Calu3 (cell line): ENCODE results near the gene EXOC2. TPM values are rescaled to one million over a fixed set of nuclear protein-coding genes. Genes with fewer than 3 reads are reported as not detected.

ENCODE experiments used
- BruUV-seq: library from RNA; stranded (reverse); fragments of 400-500 nt; replicated peaks from 2 replicates; lab custom pipeline; 2021; lab: Mats Ljungman, UMichigan
- CTCF ChIA-PET: fragments of 300-600 bp; sonication (Branson Sonifier 250); formaldehyde crosslinking; loops from one replicate; lab custom pipeline; 2022; ENCODE audit warnings: antibody characterized with exemption; lab: Charles Lee
- DNase-seq: peaks from one replicate; pipeline ENCODE4 v3.0.0; 2022
- H3K27ac Mint-ChIP-seq: one replicate; pipeline ENCODE4 v1.8.0; 2022; ENCODE audit warnings: mixed read lengths; ENCODE audit not compliant: unreplicated experiment
- H3K27me3 Mint-ChIP-seq: one replicate; pipeline ENCODE4 v1.8.0; 2022; ENCODE audit warnings: mixed read lengths; ENCODE audit not compliant: unreplicated experiment
- H3K36me3 Mint-ChIP-seq: one replicate; pipeline ENCODE4 v1.8.0; 2022; ENCODE audit warnings: mild to moderate bottlenecking, moderate library complexity, mixed read lengths; ENCODE audit not compliant: insufficient read depth, unreplicated experiment
- H3K4me1 Mint-ChIP-seq: one replicate; pipeline ENCODE4 v1.8.0; 2022; ENCODE audit warnings: mild to moderate bottlenecking, low read depth, mixed read lengths; ENCODE audit not compliant: unreplicated experiment
- H3K4me3 Mint-ChIP-seq: one replicate; pipeline ENCODE4 v1.8.0; 2022; ENCODE audit warnings: mild to moderate bottlenecking, low read depth, moderate library complexity, mixed read lengths; ENCODE audit not compliant: unreplicated experiment
- H3K9me3 Mint-ChIP-seq: one replicate; pipeline ENCODE4 v1.8.0; 2022; ENCODE audit warnings: low read depth, mixed read lengths; ENCODE audit not compliant: unreplicated experiment
- CTCF ChIP-seq: fragments of 200-600 bp; IDR thresholded peaks from one replicate; pipeline ENCODE4 v1.8.0; 2022; ENCODE audit warnings: antibody characterized with exemption; ENCODE audit not compliant: unreplicated experiment
- intact Hi-C: fragments of 100-400 bp; cut with micrococcal nuclease; formaldehyde crosslinking; loops from one replicate; pipeline ENCODE4 v1.10.0; 2022; ENCODE audit not compliant: unreplicated experiment
- total RNA-seq: library from RNA; stranded (reverse); gene quantifications from 2 replicates; pipeline ENCODE4 v1.2.3, GENCODE V29; 2022

Gene EXOC2
- total RNA-seq, 1 experiment from 2014 or later = 13.2 TPM

DNA sequence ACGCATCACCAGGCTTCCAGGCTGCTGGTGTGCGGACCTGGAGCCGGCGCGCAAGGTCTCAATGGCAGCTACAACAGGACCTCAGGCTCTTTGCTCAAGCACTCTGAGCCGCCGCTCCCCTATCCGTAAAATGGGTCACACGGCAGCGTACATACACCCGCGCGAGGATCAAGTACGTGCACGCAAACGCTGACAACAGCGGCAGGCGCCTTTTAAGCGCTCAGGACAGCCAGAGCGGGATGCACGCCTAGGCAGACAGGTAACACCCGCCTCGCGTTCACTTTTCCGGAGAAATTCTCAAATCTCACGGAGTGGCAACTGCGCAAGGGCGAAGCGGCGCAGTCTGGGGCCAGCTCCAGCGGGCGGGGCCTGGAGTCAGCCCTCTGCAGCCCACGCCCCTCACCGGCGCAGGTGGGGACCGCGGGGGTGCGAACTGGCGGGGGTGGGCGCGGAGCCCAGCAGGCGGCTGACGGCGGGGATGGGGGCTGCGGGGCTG is 535 bp downstream of the EXOC2 start:
- no TSS peak for BruUV-seq

DNA sequence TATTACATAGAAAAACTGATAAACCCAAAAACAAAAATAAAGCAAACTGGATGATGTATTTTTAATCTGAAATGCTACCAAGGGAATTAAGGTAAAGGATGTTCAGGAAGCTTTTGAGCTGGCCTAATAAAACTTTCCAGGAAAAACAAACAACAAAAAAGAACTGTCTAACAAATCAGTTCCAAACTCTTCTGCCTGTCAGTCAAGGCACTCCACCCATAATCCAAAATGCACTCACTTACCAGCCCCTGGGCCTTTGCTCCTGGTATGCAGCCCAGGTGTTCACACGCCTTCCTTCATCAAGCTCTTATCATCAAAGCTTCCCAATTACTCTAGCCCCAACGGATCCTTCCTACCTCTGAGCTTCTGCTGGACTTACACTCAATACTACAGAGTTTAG is 3.7 kb downstream of the EXOC2 start:
- Mint-ChIP-seq H3K4me1 (peaks cover 21% of the 10 kb centered on the region), H3K27ac (no peak overlapping the region), H3K27me3 (no peaks in the 10 kb centered on the region), H3K9me3 (no peaks in the 10 kb centered on the region), H3K36me3 (peaks cover 14% of the 10 kb centered on the region), H3K4me3 (no peak overlapping the region)
- no peak for DNase-seq
- no peak for TF ChIP-seq CTCF
- intact Hi-C loops = no loop called here
- no TSS peak for BruUV-seq
- CTCF ChIA-PET = no interaction called here

More for the DNA sequence above, 535 bp downstream of the EXOC2 start:
- peak; percentile 47 for DNase-seq
- Mint-ChIP-seq H3K9me3 (no peaks in the 10 kb centered on the region), H3K27ac (no peak overlapping the region), H3K4me3 (peak overlapping the region; percentile 90), H3K27me3 (peaks cover 18% of the 10 kb centered on the region), H3K36me3 (peaks cover 14% of the 10 kb centered on the region), H3K4me1 (peaks cover 21% of the 10 kb centered on the region)
- intact Hi-C loops = loop anchor here (1.0 kb wide), 1 partner anchor 8 kb away; no protein-coding TSS in a partner anchor
- TF ChIP-seq CTCF = no peak
- CTCF ChIA-PET = interaction anchor here (0.7 to 2.2 kb wide), 3 partner anchors 9 to 336 kb away, joined by 3 to 7 read pairs (median 5); no protein-coding TSS in a partner anchor

- BruUV-seq = no TSS peak
- Mint-ChIP-seq H3K27me3 (no peaks in the 10 kb centered on the region), H3K4me1 (peaks cover 21% of the 10 kb centered on the region), H3K4me3 (no peak overlapping the region), H3K36me3 (no peaks in the 10 kb centered on the region), H3K9me3 (no peaks in the 10 kb centered on the region), H3K27ac (no peak overlapping the region)
- intact Hi-C loops = no loop called here
- no peak for TF ChIP-seq CTCF
- DNase-seq = no peak
- CTCF ChIA-PET = interaction anchor here (0.5 kb wide), 1 partner anchor 129 kb away, joined by 4 read pairs; no protein-coding TSS in a partner anchor
These were observed 6.4 kb downstream of the EXOC2 start for GRCh38 chr6:686497-686896.

GRCh38 chr6:684831-685636 is 7.9 kb downstream of the EXOC2 start:
- Mint-ChIP-seq H3K9me3 (no peaks in the 10 kb centered on the region), H3K4me1 (peaks cover 14% of the 10 kb centered on the region), H3K27me3 (no peaks in the 10 kb centered on the region), H3K36me3 (no peaks in the 10 kb centered on the region), H3K27ac (no peak overlapping the region), H3K4me3 (no peak overlapping the region)
- no peak for DNase-seq
- no peak for TF ChIP-seq CTCF
- BruUV-seq = no TSS peak
- CTCF ChIA-PET = no interaction called here
- intact Hi-C loops = loop anchor here (1.0 kb wide), 1 partner anchor 7 kb away; no protein-coding TSS in a partner anchor
